SW 1271 (cell line): ENCODE results near the gene CD82.
"Not testable (repeated sequence)": the region's sequence is repeated elsewhere in the genome, so short reads cannot be mapped to it uniquely, and the experiment has no call there.

Experiments used
- DNase-seq, 2 experiments: peaks; one replicate each; lab custom pipeline; 2025; lab: John Stamatoyannopoulos, UW

The CD82 gene

GRCh38 chr11:44633641-44634040, 68.2 kb downstream of the CD82 start:
- DNase-seq, result no peak

GRCh38 chr11:44634401-44635281, 69.2 kb downstream of the CD82 start:
- no peak for DNase-seq

- DNase-seq, result no peak
Measured at GRCh38 chr11:44637487-44637886, 72.0 kb downstream of the CD82 start.

DNA sequence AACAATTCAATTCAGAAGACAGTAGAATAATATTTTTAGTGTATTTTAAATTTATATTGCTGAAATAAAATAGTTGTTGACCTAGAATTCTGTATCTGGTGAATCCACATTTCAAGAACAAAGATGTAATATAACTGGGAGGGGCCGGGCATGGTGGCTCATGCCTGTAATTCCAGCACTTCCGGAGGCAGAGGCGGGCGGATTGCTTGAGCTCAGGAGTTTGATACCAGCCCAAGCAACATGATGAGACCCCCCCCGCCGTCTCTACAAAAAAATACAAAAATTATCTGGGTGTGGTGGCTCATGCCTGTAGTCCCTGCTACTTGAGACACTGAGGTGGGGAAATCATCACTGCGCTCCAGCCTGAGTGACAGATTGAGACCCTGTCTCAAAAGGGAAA, 72.6 kb downstream of the CD82 start:
- DNase-seq, result no peak

- no peak for DNase-seq
Measured at GRCh38 chr11:44643217-44643616, 77.8 kb downstream of the CD82 start.

- no peak for DNase-seq
Measured at GRCh38 chr11:44645827-44646226, 80.4 kb downstream of the CD82 start.

- DNase-seq, result not testable (repeated sequence)
Measured at GRCh38 chr11:44647255-44647955, 81.9 kb downstream of the CD82 start.

DNA sequence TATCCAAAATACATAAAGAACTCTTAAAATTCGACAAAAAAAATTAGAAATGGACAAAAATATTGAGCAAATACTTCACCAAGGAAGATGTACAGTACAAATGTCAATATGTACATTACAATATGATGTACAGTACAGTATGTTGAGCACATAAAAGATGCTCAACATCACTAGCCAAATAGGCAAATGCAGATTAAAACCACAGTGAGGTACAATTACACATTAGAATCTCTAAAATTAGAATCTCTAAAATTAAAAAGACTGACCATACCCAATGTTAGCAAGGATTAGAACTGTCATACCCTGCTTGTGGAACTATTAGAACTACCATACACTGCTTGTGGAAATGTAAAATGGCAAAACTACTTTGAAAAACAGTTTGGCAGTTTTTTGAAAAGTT, 82.6 kb downstream of the CD82 start:
- DNase-seq, result no peak

DNA sequence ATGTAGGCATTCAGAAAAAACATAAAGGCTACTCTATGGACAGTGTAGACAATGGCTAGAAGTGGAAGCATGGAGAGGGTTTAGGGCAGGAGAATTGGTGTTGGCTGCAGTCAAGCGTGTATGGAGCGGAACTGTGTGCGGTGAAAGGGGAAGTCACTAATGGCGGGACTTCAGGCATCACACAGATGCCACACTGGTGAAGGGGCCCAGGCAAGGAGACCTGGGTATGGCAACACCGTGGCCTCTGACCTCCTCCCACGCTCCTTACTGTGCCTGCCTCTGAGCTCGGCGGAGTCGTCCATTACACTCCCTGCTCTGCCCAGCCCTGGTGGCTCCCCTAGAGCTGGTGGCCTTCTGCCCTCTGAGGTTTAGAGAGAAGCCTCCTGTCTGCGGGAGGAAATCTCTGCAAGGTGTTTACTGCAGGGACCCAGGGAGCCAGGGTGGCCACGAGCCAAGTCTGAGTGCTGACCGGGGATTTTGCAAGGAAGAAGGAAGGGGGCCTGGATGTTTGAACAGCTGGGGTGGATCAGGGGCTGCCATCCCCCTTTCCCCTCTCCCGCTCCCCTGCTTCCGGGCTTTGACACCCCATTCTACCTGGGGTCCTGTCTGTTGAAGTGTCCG, 86.2 kb downstream of the CD82 start:
- no peak for DNase-seq

- no peak for DNase-seq
Measured at GRCh38 chr11:44652901-44653644, 87.6 kb downstream of the CD82 start.

- DNase-seq, result no peak
Measured at GRCh38 chr11:44654057-44654456, 88.6 kb downstream of the CD82 start.

GRCh38 chr11:44654596-44654995, 89.1 kb downstream of the CD82 start:
- no peak for DNase-seq

GRCh38 chr11:44657836-44658505, 92.5 kb downstream of the CD82 start:
- DNase-seq, result no peak

DNA sequence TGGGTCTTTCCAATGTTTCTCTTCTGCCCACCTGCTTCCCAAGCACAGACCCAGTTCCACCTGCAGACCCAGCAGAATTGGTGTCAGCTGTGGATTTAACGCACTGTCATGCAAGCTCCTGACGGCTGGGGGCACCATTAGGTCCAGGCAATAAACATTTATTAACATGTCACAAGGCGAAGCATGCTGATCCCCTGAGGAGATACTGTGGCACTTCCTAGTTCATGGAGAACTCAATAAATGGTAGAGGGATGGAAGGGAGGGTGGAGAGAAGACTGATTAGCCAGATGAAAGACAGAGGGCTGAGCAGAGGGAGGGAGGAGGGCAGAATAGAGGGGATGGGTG, 93.0 kb downstream of the CD82 start:
- no peak for DNase-seq

DNA sequence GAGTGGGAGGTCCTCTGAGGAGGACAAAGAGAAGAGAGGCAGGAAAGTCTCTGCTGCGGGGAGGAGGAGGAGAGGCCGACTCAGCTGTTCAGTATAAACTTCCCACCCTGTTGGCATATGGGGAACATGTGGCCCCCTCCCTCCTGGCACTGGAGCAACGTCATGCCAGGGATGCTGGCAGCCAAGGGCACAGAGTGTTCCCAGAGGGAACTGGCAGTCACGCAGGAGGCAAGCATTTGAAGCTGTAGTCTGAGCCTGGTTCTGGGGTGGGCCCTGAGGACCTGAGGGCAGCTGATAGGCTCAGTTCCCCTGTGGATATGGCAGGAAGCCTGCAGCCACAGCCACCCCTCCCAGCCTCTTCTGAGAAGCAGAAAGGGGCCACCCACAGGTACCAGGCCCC, 94.2 kb downstream of the CD82 start:
- DNase-seq, result no peak

GRCh38 chr11:44660535-44660934, 95.1 kb downstream of the CD82 start:
- not testable (repeated sequence) for DNase-seq

GRCh38 chr11:44661311-44661717, 95.9 kb downstream of the CD82 start:
- no peak for DNase-seq
